Activated T-cell treated with anti-CD3 and anti-CD28 coated beads, Interleukin-2, amount 50 U/mL, for 72 hours (primary cell): ENCODE data around the gene COA3. TPM values are rescaled to one million over a fixed set of nuclear protein-coding genes. Genes with fewer than 3 reads are reported as not detected.
A peak's percentile ranks its signal among the peaks of the same experiment; 100 is the strongest.

Source experiments
- ATAC-seq, 2 donors: fragments of 150-1000 bp; cut with Tn5 transposase; replicated peaks in 1 of 2; 2 replicates each; pipeline ENCODE4 v1.10.0; 2021; ENCODE audit warnings: moderate library complexity in 2 of 2, mild to moderate bottlenecking in 1 of 2
- DNase-seq, 2 donors: peaks; one replicate each; pipeline ENCODE4 v3.0.0; 2021 to 2022; ENCODE audit warnings: mixed read lengths in 1 of 2
- H3K27ac Mint-ChIP-seq: one replicate; pipeline ENCODE4 v1.8.0; 2022; ENCODE audit warnings: mild to moderate bottlenecking, moderate library complexity, mixed read lengths
- H3K27me3 Mint-ChIP-seq: one replicate; pipeline ENCODE4 v1.8.0; 2022; ENCODE audit warnings: low read depth, mixed read lengths
- H3K36me3 Mint-ChIP-seq, 2 donors: one replicate each; pipeline ENCODE4 v1.8.0; 2022; ENCODE audit warnings: mixed read lengths in 2 of 2, mild to moderate bottlenecking in 1 of 2; ENCODE audit not compliant: insufficient read depth in 2 of 2
- H3K4me1 Mint-ChIP-seq: one replicate; pipeline ENCODE4 v1.8.0; 2022; ENCODE audit warnings: low read depth, mixed read lengths
- H3K4me3 Mint-ChIP-seq, 2 donors: one replicate each; pipeline ENCODE4 v1.8.0; 2022; ENCODE audit warnings: mild to moderate bottlenecking in 2 of 2, mixed read lengths in 2 of 2, moderate library complexity in 2 of 2
- H3K9me3 Mint-ChIP-seq, 2 donors: one replicate each; pipeline ENCODE4 v1.8.0; 2022; ENCODE audit warnings: mixed read lengths in 2 of 2
- total RNA-seq, 2 donors: library from RNA; stranded (reverse); gene quantifications; one replicate each; pipeline ENCODE4 v1.2.3, GENCODE V29; 2022

The COA3 gene
- total RNA-seq, 2 donors from 2014 or later = 21.9 to 23.9 TPM

- Mint-ChIP-seq H3K36me3 (peaks cover 0 to 4% of the 10 kb centered on the region in 2 donors), H3K4me3 (no peak overlapping the region), H3K27me3 (no peaks in the 10 kb centered on the region), H3K4me1 (peaks cover 10% of the 10 kb centered on the region), H3K27ac (no peak overlapping the region), H3K9me3 (peaks cover 0 to 2% of the 10 kb centered on the region in 2 donors)
- ATAC-seq (no peak), DNase-seq (no peak)
Measured at GRCh38 chr17:42803074-42803883, 4.8 kb upstream of the COA3 start.

- peak overlapping the region; percentile 91 to 95 for H3K4me3 Mint-ChIP-seq
- no peak for ATAC-seq
- no peak for DNase-seq
- H3K9me3 Mint-ChIP-seq = peaks cover 0 to 2% of the 10 kb centered on the region in 2 donors
- peaks cover 0 to 4% of the 10 kb centered on the region in 2 donors for H3K36me3 Mint-ChIP-seq
- H3K27ac Mint-ChIP-seq = peak overlapping the region; percentile 44
- peaks cover 27% of the 10 kb centered on the region for H3K4me1 Mint-ChIP-seq
- no peaks in the 10 kb centered on the region for H3K27me3 Mint-ChIP-seq
Measured at GRCh38 chr17:42798011-42798382, 507 bp downstream of the COA3 start.

DNA sequence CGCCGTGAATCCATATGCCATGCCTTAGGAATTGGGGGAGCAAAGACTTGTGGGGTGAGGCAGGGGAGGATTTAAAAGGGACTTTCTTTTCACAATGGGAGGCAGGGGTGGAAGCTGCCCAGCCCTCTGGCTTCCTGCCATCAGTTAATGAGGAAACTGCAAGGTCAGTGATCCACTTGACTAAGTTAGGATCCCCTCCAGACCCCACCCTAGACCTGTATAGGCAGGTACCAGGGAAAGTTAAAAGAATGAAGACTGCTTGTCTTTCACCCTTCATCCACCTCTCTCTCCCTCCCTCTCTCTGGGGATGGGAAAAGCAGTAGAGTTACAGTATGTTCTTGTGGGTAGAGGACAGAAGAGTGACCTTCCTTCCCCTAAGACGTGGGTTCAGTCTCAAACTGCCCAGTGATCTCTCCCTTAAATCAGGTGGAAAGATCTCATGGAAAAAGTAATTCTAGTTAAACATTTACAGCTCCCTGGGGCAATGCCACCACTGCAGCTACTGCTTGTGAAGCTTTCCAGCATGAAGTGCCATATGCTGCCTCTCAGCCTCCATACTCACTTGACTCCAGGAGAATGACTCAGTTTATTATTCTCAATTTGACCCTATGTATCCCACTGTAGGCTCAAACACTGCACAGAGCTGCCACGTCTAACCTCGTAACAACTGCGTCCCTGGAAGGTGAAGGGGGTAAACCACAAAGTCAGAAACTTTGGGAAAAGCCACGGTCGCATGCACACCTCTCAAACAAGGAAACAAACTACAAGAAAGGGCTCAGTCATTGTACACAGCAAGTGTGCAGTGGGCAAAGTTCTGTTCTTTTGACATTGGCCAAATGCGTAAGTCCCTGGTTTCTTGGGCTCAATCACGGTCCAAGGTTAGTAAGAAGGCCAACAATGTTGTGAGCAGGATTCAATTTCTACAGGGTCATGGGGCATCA, 1.2 kb downstream of the COA3 start:
- Mint-ChIP-seq H3K27ac (no peak overlapping the region), H3K36me3 (peaks cover 0 to 4% of the 10 kb centered on the region in 2 donors), H3K9me3 (peaks cover 0 to 2% of the 10 kb centered on the region in 2 donors), H3K4me3 (peak overlapping the region; percentile 91 to 95), H3K27me3 (no peaks in the 10 kb centered on the region), H3K4me1 (peaks cover 27% of the 10 kb centered on the region)
- ATAC-seq (no peak), DNase-seq (no peak)

DNA sequence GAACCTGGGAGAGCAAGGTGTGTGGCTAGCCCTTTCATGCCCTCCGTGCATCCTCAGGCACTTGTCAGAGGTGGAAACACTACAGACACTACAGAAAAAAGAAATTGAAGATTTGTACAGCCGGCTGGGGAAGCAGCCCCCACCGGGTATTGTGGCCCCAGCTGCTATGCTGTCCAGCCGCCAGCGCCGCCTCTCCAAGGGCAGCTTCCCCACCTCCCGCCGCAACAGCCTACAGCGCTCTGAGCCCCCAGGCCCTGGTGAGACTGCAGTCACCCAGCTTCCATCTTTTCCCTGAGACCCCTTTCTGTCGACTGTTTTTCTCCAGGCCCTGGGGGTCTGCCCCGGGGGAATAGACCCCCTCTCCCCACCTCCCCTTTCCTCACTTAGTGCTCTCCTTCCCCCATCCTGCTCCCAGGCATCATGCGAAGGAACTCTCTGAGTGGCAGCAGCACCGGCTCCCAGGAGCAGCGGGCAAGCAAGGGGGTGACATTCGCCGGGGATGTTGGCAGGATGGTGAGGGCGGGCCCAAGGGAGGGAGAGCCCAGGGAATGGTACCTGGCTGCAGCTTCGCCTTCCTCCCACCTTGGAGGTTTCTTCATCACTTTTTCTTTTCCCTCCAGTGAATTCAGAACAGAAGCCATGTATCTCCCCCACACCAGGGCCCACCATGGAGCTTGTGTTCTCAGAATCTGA, 2.3 kb downstream of the COA3 start:
- Mint-ChIP-seq H3K27ac (no peak overlapping the region), H3K9me3 (peaks cover 0 to 2% of the 10 kb centered on the region in 2 donors), H3K4me3 (no peak overlapping the region), H3K36me3 (peaks cover 0 to 4% of the 10 kb centered on the region in 2 donors), H3K4me1 (peaks cover 27% of the 10 kb centered on the region), H3K27me3 (no peaks in the 10 kb centered on the region)
- no peak for DNase-seq
- no peak for ATAC-seq

DNA sequence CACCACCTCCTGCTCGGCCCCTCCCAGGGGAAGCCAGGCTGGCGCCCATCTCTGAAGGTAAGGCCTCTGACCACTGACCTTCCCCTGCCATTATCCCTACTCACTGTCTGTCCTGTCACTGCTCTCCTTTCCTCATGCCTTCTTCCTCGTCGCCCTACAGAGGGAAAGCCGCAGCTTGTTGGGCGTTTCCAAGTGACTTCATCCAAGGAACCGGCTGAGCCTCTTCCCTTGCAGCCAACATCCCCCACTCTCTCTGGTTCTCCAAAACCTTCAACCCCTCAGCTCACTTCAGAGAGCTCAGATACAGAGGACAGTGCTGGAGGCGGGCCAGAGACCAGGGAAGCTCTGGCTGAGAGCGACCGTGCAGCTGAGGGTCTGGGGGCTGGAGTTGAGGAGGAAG, 3.0 kb downstream of the COA3 start:
- H3K4me1 Mint-ChIP-seq = peaks cover 27% of the 10 kb centered on the region
- H3K27me3 Mint-ChIP-seq = peaks cover under 1% of the 10 kb centered on the region
- peaks cover 0 to 4% of the 10 kb centered on the region in 2 donors for H3K36me3 Mint-ChIP-seq
- peaks cover 0 to 2% of the 10 kb centered on the region in 2 donors for H3K9me3 Mint-ChIP-seq
- H3K4me3 Mint-ChIP-seq = no peak overlapping the region
- DNase-seq (no peak), ATAC-seq (no peak)
- no peak overlapping the region for H3K27ac Mint-ChIP-seq

DNA sequence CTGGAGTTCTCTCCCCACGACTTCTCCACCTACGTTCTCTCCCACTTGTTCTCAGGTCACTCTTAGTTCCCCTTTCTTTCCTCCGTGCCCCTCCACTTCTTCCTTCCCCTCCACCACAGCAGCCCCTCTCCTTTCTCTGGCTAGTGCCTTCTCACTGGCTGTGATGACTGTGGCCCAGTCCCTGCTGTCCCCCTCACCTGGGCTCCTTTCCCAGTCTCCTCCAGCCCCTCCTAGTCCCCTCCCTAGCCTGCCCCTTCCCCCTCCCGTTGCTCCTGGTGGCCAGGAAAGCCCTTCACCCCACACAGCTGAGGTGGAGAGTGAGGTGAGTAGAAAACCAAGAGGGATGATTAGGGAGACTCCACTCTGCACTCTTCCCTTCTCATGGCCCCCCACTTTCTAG, 3.4 kb downstream of the COA3 start:
- Mint-ChIP-seq H3K9me3 (peaks cover 0 to 2% of the 10 kb centered on the region in 2 donors), H3K27ac (no peak overlapping the region), H3K4me1 (peaks cover 27% of the 10 kb centered on the region), H3K4me3 (no peak overlapping the region), H3K27me3 (peaks cover 5% of the 10 kb centered on the region), H3K36me3 (peaks cover 0 to 4% of the 10 kb centered on the region in 2 donors)
- DNase-seq = no peak
- no peak for ATAC-seq

GRCh38 chr17:42792545-42792944, 6.0 kb downstream of the COA3 start:
- DNase-seq (no peak), ATAC-seq (no peak)
- H3K4me3 Mint-ChIP-seq = no peak overlapping the region
- H3K4me1 Mint-ChIP-seq = peaks cover 12% of the 10 kb centered on the region
- H3K9me3 Mint-ChIP-seq = no peaks in the 10 kb centered on the region
- H3K27me3 Mint-ChIP-seq = peaks cover 25% of the 10 kb centered on the region
- no peak overlapping the region for H3K27ac Mint-ChIP-seq
- no peaks in the 10 kb centered on the region for H3K36me3 Mint-ChIP-seq

DNA sequence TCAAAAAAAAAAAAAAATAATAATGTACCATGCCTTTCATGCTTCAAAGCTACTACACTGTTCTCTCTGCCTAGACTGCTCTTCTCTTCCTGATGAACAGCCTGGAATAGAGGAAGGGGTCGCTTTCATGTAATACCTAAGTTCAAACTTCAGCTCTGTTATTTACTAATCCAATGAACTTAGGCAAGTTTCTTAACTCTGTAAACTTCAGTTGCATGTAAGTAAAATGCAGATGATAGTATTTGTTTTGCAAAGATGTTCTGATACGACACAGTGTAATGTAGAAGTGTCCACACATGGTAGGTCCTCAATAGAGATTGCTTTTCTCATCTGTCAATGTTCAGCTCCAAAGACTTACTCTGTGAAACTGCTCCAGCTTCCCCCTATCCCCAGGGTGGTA, 6.6 kb downstream of the COA3 start:
- Mint-ChIP-seq H3K27me3 (peaks cover 31% of the 10 kb centered on the region), H3K4me1 (peaks cover 8% of the 10 kb centered on the region), H3K36me3 (no peaks in the 10 kb centered on the region), H3K9me3 (no peaks in the 10 kb centered on the region), H3K4me3 (no peak overlapping the region), H3K27ac (no peak overlapping the region)
- ATAC-seq (no peak), DNase-seq (no peak)

DNA sequence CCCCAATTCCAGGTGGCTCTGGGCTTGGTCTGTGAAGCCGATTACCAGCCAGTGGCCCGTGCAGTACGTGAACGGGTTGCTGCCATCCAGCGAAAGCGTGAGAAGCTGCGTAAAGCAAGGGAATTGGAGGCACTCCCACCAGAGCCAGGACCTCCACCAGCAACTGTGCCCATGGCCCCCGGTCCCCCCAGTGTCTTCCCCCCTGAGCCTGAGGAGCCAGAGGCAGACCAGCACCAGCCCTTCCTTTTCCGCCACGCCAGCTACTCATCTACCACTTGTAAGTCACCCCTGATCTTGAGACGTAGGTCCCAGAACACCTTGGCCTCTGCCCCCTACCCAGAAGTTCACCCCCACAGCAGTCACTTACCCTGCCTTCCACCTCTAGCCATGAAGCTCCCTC, 11.2 kb downstream of the COA3 start:
- H3K27me3 Mint-ChIP-seq = peaks cover 74% of the 10 kb centered on the region
- ATAC-seq = no peak
- peaks cover 0 to 2% of the 10 kb centered on the region in 2 donors for H3K36me3 Mint-ChIP-seq
- DNase-seq = no peak
- H3K4me1 Mint-ChIP-seq = peaks cover 23% of the 10 kb centered on the region
- H3K9me3 Mint-ChIP-seq = no peaks in the 10 kb centered on the region
- no peak overlapping the region for H3K27ac Mint-ChIP-seq
- no peak overlapping the region for H3K4me3 Mint-ChIP-seq

DNA sequence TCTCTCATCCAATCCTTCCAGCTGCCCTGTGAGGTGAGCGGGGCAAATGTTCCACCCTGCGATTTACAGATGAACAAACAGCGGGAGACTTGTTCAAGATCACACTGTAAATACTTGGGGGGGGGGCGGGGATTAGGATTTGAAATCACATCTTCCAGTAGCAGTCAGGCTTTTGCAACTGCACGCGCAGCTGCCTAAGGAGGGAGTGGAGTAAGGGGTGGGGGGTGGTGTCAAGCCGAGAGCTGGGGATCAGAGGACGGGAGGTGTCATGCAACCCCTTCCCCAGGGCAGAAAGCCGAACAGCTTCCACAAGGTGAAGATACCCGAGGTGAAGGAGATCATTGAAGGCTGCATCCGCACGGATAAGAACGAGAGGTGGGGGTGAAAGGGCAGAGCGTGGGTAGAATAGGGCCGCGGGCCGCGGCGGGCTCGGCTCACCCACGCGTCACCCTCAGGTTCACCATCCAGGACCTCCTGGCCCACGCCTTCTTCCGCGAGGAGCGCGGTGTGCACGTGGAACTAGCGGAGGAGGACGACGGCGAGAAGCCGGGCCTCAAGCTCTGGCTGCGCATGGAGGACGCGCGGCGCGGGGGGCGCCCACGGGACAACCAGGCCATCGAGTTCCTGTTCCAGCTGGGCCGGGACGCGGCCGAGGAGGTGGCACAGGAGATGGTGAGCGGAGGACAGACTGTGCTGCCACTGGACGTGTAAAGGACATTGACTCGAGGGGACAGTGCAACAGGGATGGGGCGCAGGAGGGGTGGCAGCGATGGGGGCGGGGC, 13.5 kb downstream of the COA3 start:
- Mint-ChIP-seq H3K4me3 (peak overlapping the region in 1 of 2 donors; percentile 19), H3K36me3 (peaks cover 0 to 2% of the 10 kb centered on the region in 2 donors), H3K9me3 (no peaks in the 10 kb centered on the region), H3K27me3 (peaks cover 78% of the 10 kb centered on the region), H3K27ac (no peak overlapping the region), H3K4me1 (peaks cover 31% of the 10 kb centered on the region)
- ATAC-seq = peak; percentile 36 to 38
- no peak for DNase-seq

DNA sequence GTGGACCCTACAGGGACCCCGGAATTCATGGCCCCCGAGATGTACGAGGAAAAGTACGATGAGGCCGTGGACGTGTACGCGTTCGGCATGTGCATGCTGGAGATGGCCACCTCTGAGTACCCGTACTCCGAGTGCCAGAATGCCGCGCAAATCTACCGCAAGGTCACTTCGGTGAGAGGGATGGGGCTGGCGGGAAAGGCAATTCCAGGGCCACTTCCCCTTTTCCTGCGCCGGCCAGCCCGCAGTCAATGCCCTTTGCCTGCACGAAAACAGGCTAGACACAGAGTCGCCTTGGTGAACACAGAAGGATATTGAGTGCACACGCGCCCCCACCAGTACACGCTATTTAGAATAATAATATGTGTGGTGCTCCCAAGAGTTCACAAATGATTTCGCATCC, 14.1 kb downstream of the COA3 start:
- DNase-seq (no peak), ATAC-seq (peak in 1 of 2 donors; percentile 10)
- peaks cover 75% of the 10 kb centered on the region for H3K27me3 Mint-ChIP-seq
- H3K4me1 Mint-ChIP-seq = peaks cover 36% of the 10 kb centered on the region
- H3K27ac Mint-ChIP-seq = no peak overlapping the region
- no peaks in the 10 kb centered on the region for H3K9me3 Mint-ChIP-seq
- peaks cover 0 to 2% of the 10 kb centered on the region in 2 donors for H3K36me3 Mint-ChIP-seq
- peak overlapping the region in 1 of 2 donors; percentile 19 for H3K4me3 Mint-ChIP-seq

DNA sequence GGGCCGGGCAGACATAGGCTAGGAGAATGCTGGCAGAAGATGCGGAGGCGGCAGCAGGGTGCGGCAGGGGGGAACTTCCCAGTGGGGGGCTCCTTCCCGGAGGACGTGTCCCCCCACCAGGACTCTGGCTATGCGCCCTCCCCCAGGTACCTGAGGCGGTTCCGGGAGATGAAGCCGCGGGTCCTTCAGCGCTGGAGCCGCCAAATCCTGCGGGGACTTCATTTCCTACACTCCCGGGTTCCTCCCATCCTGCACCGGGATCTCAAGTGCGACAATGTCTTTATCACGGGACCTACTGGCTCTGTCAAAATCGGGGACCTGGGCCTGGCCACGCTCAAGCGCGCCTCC, 14.7 kb downstream of the COA3 start:
- H3K27me3 Mint-ChIP-seq = peaks cover 70% of the 10 kb centered on the region
- H3K9me3 Mint-ChIP-seq = no peaks in the 10 kb centered on the region
- peaks cover 0 to 2% of the 10 kb centered on the region in 2 donors for H3K36me3 Mint-ChIP-seq
- H3K27ac Mint-ChIP-seq = no peak overlapping the region
- peaks cover 38% of the 10 kb centered on the region for H3K4me1 Mint-ChIP-seq
- DNase-seq (no peak), ATAC-seq (no peak)
- no peak overlapping the region for H3K4me3 Mint-ChIP-seq
